Brain pericyte (primary cell): ENCODE data around the gene LCE1E.

ENCODE experiments used
- DNase-seq: peaks from one replicate; pipeline ENCODE4 v3.0.0-alpha.2; 2012; ENCODE audit warnings: low read depth, low spot score

The LCE1E gene

DNA sequence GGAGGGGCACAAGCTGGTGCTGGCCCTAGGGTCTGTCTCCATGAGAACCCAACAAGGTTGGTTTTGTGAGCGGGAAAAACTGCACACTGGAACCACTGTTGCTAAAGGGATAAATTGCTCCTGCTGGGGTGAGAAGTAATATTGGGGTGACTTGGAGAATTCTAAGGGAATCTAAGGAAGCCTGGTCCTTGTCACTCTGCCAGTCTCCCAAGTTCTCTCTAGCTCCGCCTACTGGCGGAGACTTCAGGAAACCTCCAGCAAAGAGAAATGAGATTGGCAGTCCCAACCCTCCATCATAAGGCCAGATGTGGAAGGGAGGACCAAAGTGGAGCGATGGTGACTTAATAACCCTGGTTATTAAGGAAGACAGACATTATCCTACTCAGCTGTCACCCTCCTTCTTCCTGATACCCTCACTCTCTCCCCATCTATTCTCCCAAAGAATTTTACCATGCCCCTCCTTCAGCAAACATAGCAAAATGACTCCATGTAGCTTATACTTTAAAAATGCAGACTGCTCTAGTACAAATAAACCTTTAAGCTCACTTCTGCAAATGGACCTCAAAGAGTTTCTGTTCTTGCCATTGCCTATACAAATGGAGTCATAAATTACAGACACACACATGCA, 8.4 kb upstream of the LCE1E start:
- DNase-seq, result no peak

DNA sequence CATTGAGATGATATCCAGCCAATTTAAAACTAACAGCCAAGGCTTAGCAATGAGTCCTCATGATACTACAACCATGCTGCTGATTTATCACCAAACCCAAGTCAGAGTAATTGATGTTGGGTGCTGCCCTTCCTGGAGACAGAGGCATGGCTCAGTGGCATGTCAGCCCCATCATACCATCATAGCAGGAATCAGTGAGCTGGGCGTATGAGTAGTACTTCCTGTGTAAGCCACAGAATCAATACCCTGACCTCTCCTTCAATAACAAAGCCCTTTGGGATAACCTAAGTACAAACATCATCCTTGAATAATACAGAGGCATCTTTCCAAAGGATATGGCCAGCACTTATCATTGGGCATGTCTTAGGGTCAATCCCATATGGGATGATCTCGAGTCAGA, 3.0 kb upstream of the LCE1E start:
- DNase-seq, result no peak

DNA sequence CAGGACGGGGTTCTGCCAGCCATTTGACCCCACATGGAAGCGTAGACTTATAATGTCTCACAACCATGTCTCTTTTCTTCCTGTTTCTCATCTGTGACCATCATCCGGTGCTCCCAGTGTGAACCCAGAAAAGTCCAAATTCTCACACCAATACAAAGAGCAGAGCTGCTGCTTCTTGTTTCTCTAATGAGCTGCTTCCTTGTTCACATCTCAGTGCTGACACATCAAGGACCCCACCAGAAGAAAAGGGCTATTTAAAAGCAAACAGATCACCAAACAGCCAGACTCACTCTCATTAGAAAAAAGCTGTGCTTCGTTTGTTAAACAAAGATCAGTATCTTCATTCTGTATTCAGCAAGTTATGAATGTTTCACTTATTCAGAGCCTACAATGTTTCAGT, 9.6 kb downstream of the LCE1E start:
- no peak for DNase-seq

DNA sequence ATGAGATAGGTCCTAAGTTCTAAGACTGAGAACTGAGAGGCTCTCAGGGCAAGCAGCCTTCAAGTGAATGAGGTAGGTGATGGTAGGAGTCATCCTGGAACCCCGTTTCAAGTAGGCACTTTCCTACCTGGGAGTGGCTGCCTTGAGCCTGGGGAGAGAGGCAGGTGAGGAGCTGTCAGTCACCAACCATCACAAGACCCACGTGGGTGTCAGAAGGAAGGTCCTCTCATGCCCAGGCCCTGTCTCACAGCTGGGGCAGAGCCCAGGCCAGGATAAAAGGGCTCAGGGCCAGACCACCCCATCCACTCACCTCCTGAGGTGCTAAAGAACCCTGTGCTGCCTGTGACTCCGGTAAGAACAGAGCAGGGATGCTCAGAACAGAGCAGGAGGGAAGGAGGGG, 10.4 kb downstream of the LCE1E start, which contains the start of gene LCE1D:
LCE1D (plus strand) TSS at position 301 of the 400 bp plus-strand sequence. CDS start 1,074 bp downstream, outside the sequence.
- DNase-seq, result no peak

DNA sequence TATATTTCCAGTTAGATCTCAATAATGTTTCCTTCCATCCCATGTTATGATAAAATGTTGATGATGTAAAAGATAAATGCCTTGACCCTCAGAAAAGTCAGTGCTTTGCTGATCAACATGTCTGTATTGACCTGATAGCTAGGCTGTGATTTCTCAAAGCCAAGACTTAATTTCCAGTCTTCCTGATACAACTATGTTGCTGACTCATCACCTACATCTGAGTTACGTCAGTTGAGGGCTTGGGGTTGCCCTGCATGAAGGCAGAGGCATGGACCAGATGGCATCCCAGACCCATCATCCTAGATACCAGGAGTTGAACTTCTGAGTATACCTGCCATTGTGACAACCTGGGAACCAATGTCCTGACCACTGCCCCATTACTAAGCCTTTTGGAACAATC, 15.3 kb downstream of the LCE1E start:
- no peak for DNase-seq

DNA sequence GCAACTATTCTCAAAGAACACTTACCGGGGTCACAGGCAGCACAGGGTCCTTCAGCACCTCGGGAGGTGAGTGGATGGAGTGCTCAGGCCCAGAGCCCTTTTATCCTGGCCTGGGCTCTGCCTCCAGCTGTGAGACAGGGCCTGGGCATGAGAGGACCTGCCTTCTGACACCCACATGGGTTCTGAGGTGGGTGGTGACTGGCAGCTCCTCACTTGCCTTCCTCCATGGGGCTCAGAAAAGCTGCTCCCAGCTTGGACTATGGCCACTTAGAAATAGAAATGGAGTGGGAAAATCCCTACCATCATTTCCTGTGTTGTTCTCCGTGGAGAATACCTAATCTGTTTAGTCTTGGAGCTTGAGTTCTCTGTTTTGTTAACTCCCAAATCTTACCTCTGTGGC, 20.5 kb downstream of the LCE1E start, which contains the start of gene LCE1C:
LCE1C (minus strand) TSS at position 76 of the 400 bp plus-strand sequence. CDS start 1,173 bp downstream, outside the sequence.
- DNase-seq, result no peak

DNA sequence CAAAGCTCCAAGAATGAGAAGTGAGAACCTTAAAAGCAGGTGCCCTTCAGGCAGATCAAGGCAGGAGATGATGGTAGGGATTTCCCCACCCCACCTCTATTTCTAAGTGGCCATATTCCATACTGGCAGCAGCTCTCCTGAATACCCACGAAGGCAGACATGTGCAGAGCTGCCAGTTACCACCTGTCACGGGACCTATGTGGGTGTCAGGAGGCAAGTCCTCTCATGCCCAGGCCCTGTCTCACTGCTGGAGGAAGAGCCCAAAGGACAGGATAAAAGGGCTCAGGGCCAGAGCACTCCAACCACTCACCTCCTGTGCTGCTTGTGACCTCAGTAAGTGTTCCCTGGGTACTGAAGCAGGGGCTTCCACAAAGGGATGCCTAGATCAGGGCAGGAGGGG, 25.0 kb downstream of the LCE1E start:
- no peak for DNase-seq

DNA sequence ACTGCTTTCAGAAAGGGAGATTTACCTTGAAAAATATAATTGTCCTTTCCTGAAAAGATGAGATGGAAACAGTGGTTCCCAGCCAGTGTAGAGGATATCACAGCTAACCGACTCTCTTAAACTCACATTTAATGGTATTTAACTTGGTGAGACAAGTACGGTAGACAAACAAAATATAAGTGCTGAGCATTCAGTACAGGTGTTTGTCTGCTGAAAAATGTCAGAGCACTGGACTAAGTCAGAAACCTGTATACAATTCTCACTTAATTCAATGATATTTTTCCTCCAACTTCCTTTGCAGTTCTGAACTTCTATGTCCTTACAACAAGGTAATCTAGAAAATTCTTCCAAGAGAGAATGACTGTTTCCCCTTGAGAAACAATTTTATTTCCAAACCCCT, 25.6 kb downstream of the LCE1E start, which contains the start of gene LCE1B:
LCE1B (plus strand) TSS at position 301 of the 400 bp plus-strand sequence. CDS start 476 bp downstream, outside the sequence.
- no peak for DNase-seq

DNA sequence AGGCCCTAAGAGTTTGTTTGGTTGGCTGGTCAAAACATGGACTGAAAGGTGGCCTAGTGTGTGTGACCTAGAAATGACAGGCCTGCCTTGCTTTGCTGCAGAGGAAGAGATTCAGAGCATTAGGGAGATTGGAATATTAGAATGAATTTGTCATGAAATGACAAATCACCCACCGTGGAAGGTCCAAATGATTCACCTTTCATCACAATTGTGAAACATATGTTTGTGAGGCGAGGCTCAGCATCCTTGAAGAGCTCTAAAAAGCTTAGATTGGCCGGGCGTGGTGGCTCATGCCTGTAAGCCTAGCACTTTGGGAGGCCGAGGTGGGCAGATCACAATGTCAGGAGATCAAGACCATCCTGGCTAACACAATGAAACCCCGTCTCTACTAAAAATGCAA, 31.3 kb downstream of the LCE1E start:
- DNase-seq, result no peak

DNA sequence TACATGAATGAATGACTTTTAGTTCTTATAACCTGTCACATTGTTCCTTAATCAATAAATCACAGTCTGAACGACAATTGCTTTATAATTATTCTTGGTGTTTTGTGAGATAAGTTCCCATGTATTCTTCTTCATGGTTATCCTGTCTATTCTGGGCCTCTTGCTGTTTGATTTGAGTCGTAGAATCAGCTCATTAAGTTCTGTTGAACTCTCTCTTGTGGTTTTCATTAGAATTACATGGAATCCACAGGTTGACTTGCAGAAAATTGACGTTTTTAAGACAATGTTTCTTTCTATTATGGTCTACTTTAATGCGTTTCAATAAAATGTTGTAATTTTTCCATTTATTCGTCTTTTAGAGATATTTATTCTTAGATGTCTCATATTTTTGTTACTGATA, 37.2 kb downstream of the LCE1E start:
- DNase-seq, result no peak

DNA sequence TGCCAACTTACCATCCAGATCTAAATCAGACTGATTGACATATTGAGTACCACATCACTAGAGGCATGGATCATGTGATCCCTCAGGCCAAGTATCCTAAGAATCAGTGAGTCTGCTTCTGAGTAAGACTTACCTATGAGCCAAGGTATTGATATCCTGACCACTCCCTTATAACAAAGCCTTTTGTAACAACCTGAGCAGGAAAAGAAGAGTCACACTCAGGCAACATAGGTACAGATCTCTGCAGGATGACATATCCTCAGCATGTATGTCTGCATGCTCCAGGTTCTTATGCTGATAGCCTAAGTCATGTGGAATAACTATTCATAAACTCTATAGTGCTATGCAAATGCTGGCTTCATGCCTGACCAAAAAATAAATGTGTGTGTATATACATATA, 38.9 kb downstream of the LCE1E start:
- DNase-seq, result no peak

DNA sequence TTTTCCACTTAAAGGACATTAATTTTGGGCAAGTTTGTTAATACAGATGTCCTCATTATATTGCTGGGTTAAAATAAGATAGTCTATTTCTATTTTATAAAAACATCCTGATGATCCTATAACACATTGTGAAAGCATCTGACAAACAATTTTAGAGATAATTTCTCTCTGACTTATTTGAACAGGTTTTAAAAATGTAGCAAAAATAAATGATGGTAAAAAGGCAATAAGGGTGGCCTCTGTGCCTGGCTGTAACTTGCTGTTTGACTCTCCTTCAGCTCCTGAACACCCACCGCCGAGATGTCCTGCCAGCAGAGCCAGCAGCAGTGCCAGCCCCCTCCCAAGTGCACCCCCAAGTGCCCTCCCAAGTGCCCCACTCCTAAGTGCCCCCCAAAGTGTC, 41.1 kb downstream of the LCE1E start, which contains the start of gene LCE1A:
LCE1A (plus strand) TSS at position 301 of the 400 bp plus-strand sequence; CDS start at position 301, 0 bp downstream.
- DNase-seq, result no peak

DNA sequence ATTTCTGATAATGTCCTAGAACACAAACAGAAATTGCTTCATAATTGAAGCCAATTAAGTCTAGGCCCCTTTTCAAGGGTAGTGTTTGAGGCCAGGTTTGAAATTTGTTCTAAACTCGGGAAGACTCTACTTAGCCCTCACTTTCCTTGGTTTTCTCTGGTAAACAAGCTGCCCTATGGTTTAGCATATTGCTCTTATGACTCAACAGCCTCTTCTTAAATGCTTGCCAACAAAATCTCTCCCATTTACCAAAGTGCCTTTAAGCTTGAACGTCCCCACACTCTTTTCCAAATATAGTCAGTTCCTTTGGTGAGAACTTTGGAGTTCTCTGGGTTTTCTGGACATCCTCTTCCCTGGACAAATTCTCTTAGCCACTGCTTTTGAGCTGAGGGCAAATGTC, 50.8 kb downstream of the LCE1E start:
- DNase-seq, result no peak
